Measurements from ENCODE around the gene RHOB. TPM values are rescaled to one million over a fixed set of nuclear protein-coding genes. Genes with fewer than 3 reads are reported as not detected.

The RHOB gene
- polyA plus RNA-seq, 3 donors, result 43.3 to 602 (median 66.3) TPM

- H3K36me3 Mint-ChIP-seq, result no peaks in the 10 kb centered on the region
- no peak overlapping the region for H2AFZ ChIP-seq (ENCODE audit: insufficient read depth, low read depth, low read length, poor library complexity, severe bottlenecking)
- no peak overlapping the region for H3K4me3 ChIP-seq (replicated peaks in 1 of 3; ENCODE audit: low read depth in 2 of 3, low read length in 3 of 3)
- H3K9me3 ChIP-seq (replicated peaks in 1 of 2; ENCODE audit: control insufficient read depth in 1 of 2, insufficient read depth in 1 of 2, low read length in 2 of 2), result no peaks in the 10 kb centered on the region
- peaks cover 7 to 13% (median 13%) of the 10 kb centered on the region in 3 donors for H3K27me3 Mint-ChIP-seq (ENCODE audit: low read depth in 3 of 3)
- H3K79me2 ChIP-seq (ENCODE audit: insufficient read depth, low read length), result no peaks in the 10 kb centered on the region
- no peaks in the 10 kb centered on the region for H3K36me3 ChIP-seq (replicated peaks in 1 of 2; ENCODE audit: control insufficient read depth in 1 of 2, insufficient read depth in 2 of 2, low read length in 2 of 2)
- no peak overlapping the region for H3K4me3 Mint-ChIP-seq
- H3K4me2 ChIP-seq (replicated peaks; ENCODE audit: extremely low read depth, low read length, poor library complexity, severe bottlenecking), result no peak overlapping the region
- H3K4me1 Mint-ChIP-seq, result peaks cover 9% of the 10 kb centered on the region
- DNase-seq, result no peak
- H3K9me3 Mint-ChIP-seq, result no peaks in the 10 kb centered on the region
- H3K27ac ChIP-seq (ENCODE audit: low read depth in 1 of 2, low read length in 2 of 2), result no peak overlapping the region
- peaks cover 0 to 8% of the 10 kb centered on the region in 2 donors for H3K4me1 ChIP-seq (ENCODE audit: control insufficient read depth in 1 of 2, insufficient read depth in 2 of 2, low read length in 2 of 2)
- H3K9ac ChIP-seq (ENCODE audit: insufficient read depth, low read length, poor library complexity, severe bottlenecking), result no peak overlapping the region
- WGBS (ENCODE audit: insufficient coverage), result 100% methylated on average over 3 of the region's 3 CpGs
- H4K20me1 ChIP-seq (ENCODE audit: insufficient read depth, low read length), result no peaks in the 10 kb centered on the region
- H3K27me3 ChIP-seq (ENCODE audit: control insufficient read depth in 2 of 2, insufficient read depth in 2 of 2, low read length in 2 of 2), result no peaks in the 10 kb centered on the region
- no peak for TF ChIP-seq CTCF (IDR thresholded peaks at IDR 0.05)
- H3K27ac Mint-ChIP-seq, result no peak overlapping the region
- intact Hi-C loops (cut with micrococcal nuclease), result no loop called here
Measured at GRCh38 chr2:20486571-20486970, 39.7 kb downstream of the RHOB start.

GRCh38 chr2:20487030-20487391 lies 40.1 kb downstream of the RHOB start:
- WGBS (ENCODE audit: insufficient coverage), result 75% methylated on average over 3 of the region's 3 CpGs
- Histone ChIP-seq H3K4me3 (replicated peaks in 1 of 3; ENCODE audit: low read depth in 2 of 3, low read length in 3 of 3) (no peak overlapping the region), H4K20me1 (ENCODE audit: insufficient read depth, low read length) (no peaks in the 10 kb centered on the region), H3K9ac (ENCODE audit: insufficient read depth, low read length, poor library complexity, severe bottlenecking) (no peak overlapping the region), H3K27ac (ENCODE audit: low read depth in 1 of 2, low read length in 2 of 2) (no peak overlapping the region), H3K9me3 (replicated peaks in 1 of 2; ENCODE audit: control insufficient read depth in 1 of 2, insufficient read depth in 1 of 2, low read length in 2 of 2) (no peaks in the 10 kb centered on the region), H3K4me2 (replicated peaks; ENCODE audit: extremely low read depth, low read length, poor library complexity, severe bottlenecking) (no peak overlapping the region), H3K36me3 (replicated peaks in 1 of 2; ENCODE audit: control insufficient read depth in 1 of 2, insufficient read depth in 2 of 2, low read length in 2 of 2) (no peaks in the 10 kb centered on the region), H3K4me1 (ENCODE audit: control insufficient read depth in 1 of 2, insufficient read depth in 2 of 2, low read length in 2 of 2) (peaks cover 0 to 8% of the 10 kb centered on the region in 2 donors), H3K27me3 (ENCODE audit: control insufficient read depth in 2 of 2, insufficient read depth in 2 of 2, low read length in 2 of 2) (no peaks in the 10 kb centered on the region), H3K79me2 (ENCODE audit: insufficient read depth, low read length) (no peaks in the 10 kb centered on the region), H2AFZ (ENCODE audit: insufficient read depth, low read depth, low read length, poor library complexity, severe bottlenecking) (no peak overlapping the region)
- Mint-ChIP-seq H3K4me1 (peaks cover 9% of the 10 kb centered on the region), H3K27ac (no peak overlapping the region), H3K4me3 (no peak overlapping the region), H3K27me3 (ENCODE audit: low read depth in 3 of 3) (peaks cover 6 to 13% (median 12%) of the 10 kb centered on the region in 3 donors), H3K9me3 (no peaks in the 10 kb centered on the region), H3K36me3 (no peaks in the 10 kb centered on the region)
- no peak for TF ChIP-seq CTCF (IDR thresholded peaks at IDR 0.05)
- intact Hi-C loops (cut with micrococcal nuclease), result no loop called here
- DNase-seq, result no peak
